Urothelium cell line (cell line): ENCODE data around the gene DOCK4.

Experiments
- DNase-seq: peaks from one replicate; pipeline ENCODE4 v3.0.0; 2011; ENCODE audit warnings: low spot score, mixed read lengths
- FAIRE-seq: peaks from 2 replicates; lab custom pipeline; 2011; peaks lifted over from hg19 to GRCh38; lab: Jason Lieb, UNC

The DOCK4 gene

GRCh38 chr7:112162142-112162766 is 43.9 kb downstream of the DOCK4 start:
- no peak for FAIRE-seq
- DNase-seq: peak; percentile 30

GRCh38 chr7:112161253-112162141 is 44.7 kb downstream of the DOCK4 start:
- FAIRE-seq (no peak), DNase-seq (no peak)

GRCh38 chr7:112160771-112161150 is 45.4 kb downstream of the DOCK4 start:
- no peak for FAIRE-seq
- no peak for DNase-seq

- FAIRE-seq: no peak
- DNase-seq: no peak
Observed at GRCh38 chr7:112160130-112160770, 45.9 kb downstream of the DOCK4 start.

- DNase-seq: no peak
- no peak for FAIRE-seq
Observed at GRCh38 chr7:112159351-112159750, 46.8 kb downstream of the DOCK4 start.

- DNase-seq (peak; percentile 42), FAIRE-seq (no peak)
Observed at GRCh38 chr7:112157072-112157471, 49.1 kb downstream of the DOCK4 start.

- DNase-seq: no peak
- no peak for FAIRE-seq
Observed at GRCh38 chr7:112156412-112156811, 49.8 kb downstream of the DOCK4 start.

GRCh38 chr7:112154690-112155089 is 51.5 kb downstream of the DOCK4 start:
- FAIRE-seq (no peak), DNase-seq (no peak)

GRCh38 chr7:112152186-112152585 is 54.0 kb downstream of the DOCK4 start:
- FAIRE-seq: no peak
- DNase-seq: no peak

GRCh38 chr7:112150823-112151641 is 55.2 kb downstream of the DOCK4 start:
- DNase-seq (no peak), FAIRE-seq (no peak)

- no peak for FAIRE-seq
- DNase-seq: no peak
Observed at GRCh38 chr7:112149734-112150133, 56.5 kb downstream of the DOCK4 start.

GRCh38 chr7:112147793-112148361 is 58.3 kb downstream of the DOCK4 start:
- no peak for DNase-seq

GRCh38 chr7:112145206-112145605 is 61.0 kb downstream of the DOCK4 start:
- FAIRE-seq (no peak), DNase-seq (no peak)

More at GRCh38 chr7:112147793-112148361, 58.3 kb downstream of the DOCK4 start:
- FAIRE-seq: no peak

- FAIRE-seq (no peak), DNase-seq (no peak)
Observed at GRCh38 chr7:112144284-112145059, 61.7 kb downstream of the DOCK4 start.

- no peak for FAIRE-seq
- no peak for DNase-seq
Observed at GRCh38 chr7:112143582-112143981, 62.6 kb downstream of the DOCK4 start.

GRCh38 chr7:112143136-112143535 is 63.1 kb downstream of the DOCK4 start:
- FAIRE-seq (no peak), DNase-seq (no peak)

GRCh38 chr7:112140600-112140999 is 65.6 kb downstream of the DOCK4 start:
- DNase-seq: no peak

GRCh38 chr7:112138938-112139337 is 67.3 kb downstream of the DOCK4 start:
- DNase-seq (no peak), FAIRE-seq (no peak)

More at GRCh38 chr7:112140600-112140999, 65.6 kb downstream of the DOCK4 start:
- FAIRE-seq: no peak

GRCh38 chr7:112138325-112138852 is 67.8 kb downstream of the DOCK4 start:
- FAIRE-seq (no peak), DNase-seq (no peak)
